ENCODE data around the gene CCDC186.

- TF ChIP-seq REST (IDR thresholded peaks at IDR 0.05; ENCODE audit: borderline replicate concordance in 1 of 2, low read depth in 1 of 2, low read length in 2 of 2) (no peak), ZBTB8A (CRISPR knock-in tag; IDR thresholded peaks at IDR 0.05; ENCODE audit: borderline replicate concordance, low read depth) (no peak)
These were observed 22.1 kb downstream of the CCDC186 start for GRCh38 chr10:114151892-114152291.

Measured in HepG2 (cell line).